ENCODE results near the gene AK4.

The AK4 gene

GRCh38 chr1:65175171-65176055 lies 27.4 kb downstream of the AK4 start:
- in situ Hi-C loops (cut with MboI; ENCODE audit: low sequenced_read_pairs) = no loop called here

DNA sequence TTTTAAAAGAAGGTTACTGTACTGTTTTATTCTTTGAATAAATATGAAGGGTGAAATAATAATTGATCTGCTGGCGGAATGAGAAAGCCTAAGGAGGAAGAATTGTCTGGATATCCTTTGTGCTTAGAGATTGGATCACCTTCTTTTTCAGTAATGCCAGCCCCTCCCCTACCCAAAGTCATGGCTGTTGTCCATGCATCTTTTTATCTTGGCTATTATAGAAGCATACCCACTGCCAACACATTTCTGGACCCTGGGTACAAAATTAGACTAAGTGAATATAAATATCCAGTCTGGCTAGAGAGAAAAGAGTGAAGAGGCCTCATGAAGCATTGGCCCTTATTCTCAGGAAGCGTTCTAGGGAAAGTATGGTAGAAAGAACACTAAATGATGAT lies 28.1 kb downstream of the AK4 start:
- in situ Hi-C loops (cut with MboI; ENCODE audit: low sequenced_read_pairs) = no loop called here

- in situ Hi-C loops (cut with MboI; ENCODE audit: low sequenced_read_pairs) = no loop called here
Measured at GRCh38 chr1:65176591-65176990, 28.6 kb downstream of the AK4 start.

GRCh38 chr1:65177457-65177856 lies 29.5 kb downstream of the AK4 start:
- in situ Hi-C loops (cut with MboI; ENCODE audit: low sequenced_read_pairs) = no loop called here

DNA sequence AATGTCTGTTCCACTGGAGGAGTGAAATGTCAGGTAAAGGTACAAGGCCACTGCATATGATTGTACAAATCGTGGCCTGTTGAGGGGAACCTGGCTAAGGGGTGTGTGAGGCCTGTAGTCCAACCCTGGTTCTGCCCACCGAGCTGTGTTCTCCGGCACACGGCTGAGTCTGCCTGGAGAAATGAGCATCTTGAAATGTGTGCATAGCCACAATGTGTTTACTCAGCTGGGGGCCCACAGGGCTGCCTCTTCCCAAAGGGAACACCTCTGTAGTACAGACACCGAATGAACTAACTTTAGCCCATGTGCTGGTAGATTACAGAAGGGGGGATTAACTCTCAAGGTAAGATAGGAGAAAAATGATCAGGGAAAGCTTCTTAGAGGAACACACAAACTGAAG lies 30.2 kb downstream of the AK4 start:
- in situ Hi-C loops (cut with MboI; ENCODE audit: low sequenced_read_pairs) = no loop called here

DNA sequence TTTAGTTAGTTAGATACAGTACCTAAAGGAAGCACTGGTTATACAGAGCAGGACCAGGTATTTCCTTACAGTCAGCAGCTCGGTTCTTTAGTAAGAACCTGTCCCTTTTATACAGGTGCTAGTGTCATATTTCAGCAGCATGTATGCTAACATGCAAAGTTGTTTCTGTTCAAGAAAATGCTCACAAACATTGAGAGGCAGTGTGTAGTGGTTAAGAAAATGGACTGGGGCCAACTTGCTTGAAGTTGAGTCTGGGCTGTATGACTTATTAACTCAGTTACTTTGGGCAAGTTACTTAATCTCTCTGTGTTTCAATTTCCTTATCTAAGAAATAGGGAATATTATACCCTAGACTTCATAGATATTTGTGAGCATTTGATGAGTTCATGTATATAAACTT lies 31.1 kb downstream of the AK4 start:
- in situ Hi-C loops (cut with MboI; ENCODE audit: low sequenced_read_pairs) = no loop called here

- in situ Hi-C loops (cut with MboI; ENCODE audit: low sequenced_read_pairs) = no loop called here
Measured at GRCh38 chr1:65180977-65181376, 33.0 kb downstream of the AK4 start.

GRCh38 chr1:65182658-65183268 lies 34.8 kb downstream of the AK4 start:
- in situ Hi-C loops (cut with MboI; ENCODE audit: low sequenced_read_pairs) = no loop called here

GRCh38 chr1:65189576-65190115 lies 41.6 kb downstream of the AK4 start:
- in situ Hi-C loops (cut with MboI; ENCODE audit: low sequenced_read_pairs) = no loop called here

- in situ Hi-C loops (cut with MboI; ENCODE audit: low sequenced_read_pairs) = no loop called here
Measured at GRCh38 chr1:65190229-65190628, 42.2 kb downstream of the AK4 start.

GRCh38 chr1:65193129-65193695 lies 45.2 kb downstream of the AK4 start:
- in situ Hi-C loops (cut with MboI; ENCODE audit: low sequenced_read_pairs) = no loop called here

- in situ Hi-C loops (cut with MboI; ENCODE audit: low sequenced_read_pairs) = no loop called here
Measured at GRCh38 chr1:65195495-65196417, 47.8 kb downstream of the AK4 start.

DNA sequence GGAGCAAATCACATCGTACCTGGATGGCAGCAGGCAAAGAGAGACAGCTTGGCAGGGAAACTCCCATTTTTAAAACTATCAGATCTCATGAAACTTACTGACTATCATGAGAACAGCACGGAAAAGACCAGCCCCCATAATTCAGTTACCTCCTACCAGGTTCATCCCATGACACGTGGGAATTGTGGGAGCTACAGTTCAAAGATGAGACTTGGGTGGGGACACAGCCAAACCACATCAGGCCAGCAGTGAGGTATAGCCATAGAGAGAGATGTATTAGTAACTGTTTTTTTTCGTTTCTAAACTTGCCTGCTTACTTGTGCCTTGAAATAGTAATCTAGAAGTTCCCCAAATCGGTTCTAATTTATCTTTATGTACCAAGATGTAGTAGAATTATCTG lies 48.9 kb downstream of the AK4 start:
- in situ Hi-C loops (cut with MboI; ENCODE audit: low sequenced_read_pairs) = no loop called here

DNA sequence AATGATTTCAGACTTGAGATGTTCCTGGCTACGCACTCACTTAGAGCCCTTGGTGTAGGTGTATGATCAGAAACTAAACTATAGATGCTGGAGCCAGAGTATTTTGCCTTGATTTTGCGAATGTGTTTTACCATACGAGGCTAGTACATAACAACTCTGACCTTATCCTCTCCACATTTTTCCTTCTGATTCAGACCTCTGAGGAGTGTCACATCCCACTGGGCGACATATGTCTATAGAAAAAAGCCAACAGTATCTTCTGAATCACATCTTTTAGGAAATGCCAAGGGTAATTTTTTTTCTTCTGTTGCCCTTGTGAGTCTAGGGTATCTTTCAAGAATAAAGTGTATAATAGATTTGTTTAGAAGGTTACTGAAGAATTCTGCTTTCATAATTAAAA lies 49.6 kb downstream of the AK4 start:
- in situ Hi-C loops (cut with MboI; ENCODE audit: low sequenced_read_pairs) = no loop called here

DNA sequence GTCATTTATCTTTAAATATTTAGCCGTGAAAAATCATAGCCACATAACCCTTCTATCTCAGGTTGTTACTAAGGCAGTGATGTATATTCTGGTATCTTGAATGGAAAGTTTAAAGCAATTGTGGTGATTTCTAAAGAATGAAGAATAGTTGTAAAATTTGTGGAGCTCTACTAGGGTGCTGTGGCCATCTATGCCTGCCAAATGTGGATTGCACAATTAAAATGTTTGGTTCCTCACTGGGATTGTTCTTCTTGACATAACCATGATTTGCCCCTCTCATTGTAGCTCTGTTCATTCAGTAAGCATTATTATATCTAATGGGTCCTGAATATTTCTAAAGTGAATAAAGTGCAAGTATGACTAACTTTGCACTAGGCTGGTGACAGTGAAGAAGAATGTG lies 50.1 kb downstream of the AK4 start:
- in situ Hi-C loops (cut with MboI; ENCODE audit: low sequenced_read_pairs) = no loop called here

DNA sequence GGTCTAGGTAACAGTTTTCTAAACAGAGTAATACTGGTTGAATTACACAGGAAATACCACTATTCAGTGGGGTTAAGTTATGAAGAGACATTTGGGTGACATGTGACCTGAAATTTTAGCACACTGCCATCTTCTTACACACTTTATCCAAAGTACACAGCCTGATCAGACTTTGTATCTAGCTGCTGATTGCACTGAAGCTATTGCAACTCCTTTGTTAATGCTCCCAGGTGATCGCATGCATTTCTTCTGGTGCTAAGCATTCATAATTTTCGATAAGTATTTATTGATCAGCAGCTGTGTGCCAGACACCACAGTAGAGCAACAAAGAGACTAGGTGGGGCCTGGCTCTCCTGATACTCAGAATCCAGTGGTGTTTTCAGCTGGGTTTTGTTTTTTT lies 52.4 kb downstream of the AK4 start:
- in situ Hi-C loops (cut with MboI; ENCODE audit: low sequenced_read_pairs) = no loop called here

- in situ Hi-C loops (cut with MboI; ENCODE audit: low sequenced_read_pairs) = no loop called here
Measured at GRCh38 chr1:65206836-65207235, 58.8 kb downstream of the AK4 start.

DNA sequence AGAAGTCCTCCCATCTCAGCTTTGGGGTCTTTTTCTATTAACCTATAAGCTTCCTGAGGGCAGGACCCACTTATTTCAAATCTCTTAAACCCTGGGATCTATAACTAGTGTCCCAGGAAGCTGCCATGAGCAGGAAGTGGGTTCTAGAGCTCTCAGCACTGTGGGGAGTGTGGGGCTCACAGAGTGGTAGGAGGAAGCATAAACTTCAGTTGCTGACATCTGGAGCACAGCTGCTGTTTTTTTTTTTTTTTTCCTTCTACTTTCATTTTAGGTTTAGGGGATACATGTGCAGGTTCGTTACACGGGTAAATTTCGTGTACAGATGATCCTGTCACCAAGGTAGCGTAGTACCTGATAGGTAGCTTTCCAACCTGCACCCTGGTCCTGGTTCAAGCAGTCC lies 59.3 kb downstream of the AK4 start:
- in situ Hi-C loops (cut with MboI; ENCODE audit: low sequenced_read_pairs) = no loop called here

DNA sequence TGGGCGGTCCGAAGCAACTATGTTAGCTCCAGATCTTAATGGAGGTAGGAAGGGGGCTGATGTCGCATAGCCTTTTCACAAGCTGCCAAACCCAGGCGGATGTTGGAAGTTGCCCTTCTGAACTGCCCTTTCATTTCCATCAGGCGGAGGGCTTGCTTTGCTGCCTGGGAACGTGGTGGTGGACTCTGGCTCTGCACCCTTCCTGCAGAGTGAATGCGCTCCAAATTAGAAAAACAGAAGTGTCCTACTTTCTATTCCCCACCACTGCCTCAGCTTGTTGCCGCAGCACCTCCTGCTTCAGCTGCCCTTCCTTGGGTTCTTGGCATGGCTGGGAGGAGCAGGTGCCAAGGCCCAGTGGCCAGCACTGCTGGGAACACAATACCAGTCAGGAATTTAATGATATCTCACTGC lies 60.6 kb downstream of the AK4 start:
- in situ Hi-C loops (cut with MboI; ENCODE audit: low sequenced_read_pairs) = no loop called here

DNA sequence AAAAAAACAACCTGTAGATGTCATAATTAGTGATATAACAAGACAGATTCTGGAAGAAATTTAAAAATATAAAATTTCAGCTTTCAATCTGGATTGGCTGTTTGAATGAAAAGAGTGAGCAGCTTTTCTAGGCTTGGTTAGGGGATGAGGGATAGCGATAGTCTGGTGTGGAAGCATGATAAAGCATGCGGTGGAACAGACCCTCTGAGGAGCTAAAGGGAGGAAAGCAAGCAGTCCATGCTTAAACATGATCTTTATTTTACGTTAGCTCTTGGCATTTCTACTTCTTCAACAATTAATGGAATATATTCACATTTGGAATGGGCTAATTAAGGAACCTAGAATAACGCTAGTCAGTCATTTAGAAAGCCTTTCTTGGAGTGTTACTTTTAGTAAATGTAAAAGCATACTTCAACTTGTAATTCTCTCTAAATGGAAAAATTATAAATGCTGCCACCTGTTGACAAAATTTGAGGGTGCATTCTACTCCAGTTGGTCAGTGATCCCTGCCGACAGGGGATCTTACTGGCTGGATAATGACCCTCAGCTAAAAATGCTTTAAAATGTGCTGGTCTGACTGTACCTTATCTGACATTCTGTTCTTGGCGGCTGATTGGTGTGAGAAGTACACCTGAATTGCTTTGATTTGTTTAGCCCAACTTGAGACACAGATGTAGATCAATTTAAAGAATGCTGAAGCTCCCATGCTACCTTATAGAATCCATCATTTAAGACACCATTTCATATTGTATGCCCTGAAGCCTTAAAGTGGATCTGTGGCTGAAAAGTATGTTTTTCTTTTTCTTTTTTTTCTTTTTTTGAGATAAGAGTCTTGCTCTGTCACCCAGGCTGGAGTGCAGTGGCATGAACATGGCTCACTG lies 61.2 kb downstream of the AK4 start:
- in situ Hi-C loops (cut with MboI; ENCODE audit: low sequenced_read_pairs) = no loop called here

All from hTERT RPE-1 (cell line).